ENCODE measurements around the gene DNAH6.
A peak's percentile ranks its signal among the peaks of the same experiment; 100 is the strongest.
"Not testable (repeated sequence)": the region's sequence is repeated elsewhere in the genome, so short reads cannot be mapped to it uniquely, and the experiment has no call there.

The DNAH6 gene

GRCh38 chr2:84766791-84767190, 250.5 kb downstream of the DNAH6 start:
- no peak for DNase-seq

- DNase-seq, result no peak
Measured at GRCh38 chr2:84768840-84769239, 252.5 kb downstream of the DNAH6 start.

- DNase-seq, result no peak
Measured at GRCh38 chr2:84770280-84770679, 254.0 kb downstream of the DNAH6 start.

GRCh38 chr2:84771251-84771650, 255.0 kb downstream of the DNAH6 start:
- DNase-seq, result no peak

- DNase-seq, result not testable (repeated sequence)
Measured at GRCh38 chr2:84773562-84773961, 257.3 kb downstream of the DNAH6 start.

GRCh38 chr2:84776011-84776410, 259.7 kb downstream of the DNAH6 start:
- no peak for DNase-seq

- no peak for DNase-seq
Measured at GRCh38 chr2:84778911-84779690, 262.8 kb downstream of the DNAH6 start.

- no peak for DNase-seq
Measured at GRCh38 chr2:84779781-84780180, 263.5 kb downstream of the DNAH6 start.

GRCh38 chr2:84781942-84782716, 265.8 kb downstream of the DNAH6 start:
- peak; percentile 52 for DNase-seq

GRCh38 chr2:84782717-84783442, 266.6 kb downstream of the DNAH6 start:
- DNase-seq, result no peak

GRCh38 chr2:84785950-84786349, 269.7 kb downstream of the DNAH6 start:
- no peak for DNase-seq

GRCh38 chr2:84786601-84787000, 270.3 kb downstream of the DNAH6 start:
- DNase-seq, result no peak

GRCh38 chr2:84788027-84788426, 271.7 kb downstream of the DNAH6 start:
- no peak for DNase-seq

- no peak for DNase-seq
Measured at GRCh38 chr2:84788498-84788897, 272.2 kb downstream of the DNAH6 start.

GRCh38 chr2:84792856-84793522, 276.7 kb downstream of the DNAH6 start:
- no peak for DNase-seq

GRCh38 chr2:84793641-84794040, 277.3 kb downstream of the DNAH6 start:
- DNase-seq, result no peak

- DNase-seq, result no peak
Measured at GRCh38 chr2:84796798-84797197, 280.5 kb downstream of the DNAH6 start.

- DNase-seq, result no peak
Measured at GRCh38 chr2:84797271-84797670, 281.0 kb downstream of the DNAH6 start.

- DNase-seq, result no peak
Measured at GRCh38 chr2:84799772-84800171, 283.5 kb downstream of the DNAH6 start.

- DNase-seq, result no peak
Measured at GRCh38 chr2:84800194-84800805, 284.0 kb downstream of the DNAH6 start.

- DNase-seq, result no peak
Measured at GRCh38 chr2:84801811-84802210, 285.5 kb downstream of the DNAH6 start.

- no peak for DNase-seq
Measured at GRCh38 chr2:84805250-84805958, 289.1 kb downstream of the DNAH6 start.
